GM21360 (cell line): ENCODE results near the gene MLYCD.

Experiments used
- ATAC-seq: cut with Tn5 transposase; IDR thresholded peaks from one replicate; pipeline ENCODE4 v1.9.1; 2021; ENCODE audit warnings: mild to moderate bottlenecking, moderate library complexity; ENCODE audit not compliant: unreplicated experiment

MLYCD gene

GRCh38 chr16:83954577-83955016, 55.7 kb downstream of the MLYCD start:
- no peak for ATAC-seq

GRCh38 chr16:83955218-83956130, 56.6 kb downstream of the MLYCD start:
- no peak for ATAC-seq

GRCh38 chr16:83956336-83957289, 57.7 kb downstream of the MLYCD start:
- ATAC-seq = no peak

- no peak for ATAC-seq
These were observed 58.5 kb downstream of the MLYCD start for GRCh38 chr16:83957296-83957855.

- ATAC-seq = no peak
These were observed 59.4 kb downstream of the MLYCD start for GRCh38 chr16:83958137-83958845.

GRCh38 chr16:83958846-83959565, 60.1 kb downstream of the MLYCD start:
- ATAC-seq = no peak

- ATAC-seq = no peak
These were observed 60.9 kb downstream of the MLYCD start for GRCh38 chr16:83959656-83960434.

GRCh38 chr16:83960521-83961249, 61.8 kb downstream of the MLYCD start:
- ATAC-seq = no peak

- no peak for ATAC-seq
These were observed 62.7 kb downstream of the MLYCD start for GRCh38 chr16:83961591-83961990.

GRCh38 chr16:83963277-83964119, 64.6 kb downstream of the MLYCD start:
- no peak for ATAC-seq

GRCh38 chr16:83964684-83965443, 65.9 kb downstream of the MLYCD start:
- ATAC-seq = no peak

GRCh38 chr16:83965444-83966152, 66.7 kb downstream of the MLYCD start:
- no peak for ATAC-seq

GRCh38 chr16:83966153-83966696, 67.3 kb downstream of the MLYCD start:
- ATAC-seq = no peak

GRCh38 chr16:83967091-83967490, 68.2 kb downstream of the MLYCD start:
- no peak for ATAC-seq

- ATAC-seq = no peak
These were observed 69.0 kb downstream of the MLYCD start, which contains the start of gene NECAB2 for GRCh38 chr16:83967838-83968305. Gene NECAB2 (plus strand): TSS chr16:83968244. CDS start chr16:83968649, 405 bp downstream.
